Measurements from ENCODE around the gene PGAP6. TPM values are rescaled to one million over a fixed set of nuclear protein-coding genes. Genes with fewer than 3 reads are reported as not detected.
A peak's percentile ranks its signal among the peaks of the same experiment; 100 is the strongest.

PGAP6 gene
- total and polyA plus RNA-seq, 5 experiments from 2014 or later: 19.5 to 80.4 (median 38.1) TPM

GRCh38 chr16:375927-376816 is 5.6 kb downstream of the PGAP6 start:
- H3K36me3 Mint-ChIP-seq: peaks cover 0 to 31% (median 0%) of the 10 kb centered on the region in 3 donors
- H3K27me3 Mint-ChIP-seq: no peaks in the 10 kb centered on the region
- H3K27ac Mint-ChIP-seq: no peak overlapping the region
- ATAC-seq (no peak), DNase-seq (no peak)
- H3K4me1 Mint-ChIP-seq: peaks cover 4 to 22% (median 11%) of the 10 kb centered on the region in 4 donors
- H3K9me3 Mint-ChIP-seq: no peaks in the 10 kb centered on the region
- peak overlapping the region in 1 of 10 donors; percentile 39 for H3K4me3 Mint-ChIP-seq
- POLR2A ChIA-PET: no interaction called here

GRCh38 chr16:375212-375611 is 6.6 kb downstream of the PGAP6 start:
- DNase-seq (no peak), ATAC-seq (no peak)
- Mint-ChIP-seq H3K4me1 (peaks cover 6 to 24% (median 13%) of the 10 kb centered on the region in 4 donors), H3K9me3 (no peaks in the 10 kb centered on the region), H3K36me3 (peaks cover 0 to 31% (median 0%) of the 10 kb centered on the region in 3 donors), H3K27me3 (no peaks in the 10 kb centered on the region), H3K27ac (no peak overlapping the region), H3K4me3 (no peak overlapping the region)
- POLR2A ChIA-PET: no interaction called here

- no peaks in the 10 kb centered on the region for H3K27me3 Mint-ChIP-seq
- H3K27ac Mint-ChIP-seq: no peak overlapping the region
- POLR2A ChIA-PET: no interaction called here
- H3K36me3 Mint-ChIP-seq: peaks cover 0 to 29% (median 0%) of the 10 kb centered on the region in 3 donors
- H3K9me3 Mint-ChIP-seq: no peaks in the 10 kb centered on the region
- H3K4me3 Mint-ChIP-seq: no peak overlapping the region
- ATAC-seq (no peak), DNase-seq (no peak)
- peaks cover 3 to 23% (median 14%) of the 10 kb centered on the region in 4 donors for H3K4me1 Mint-ChIP-seq
Observed at GRCh38 chr16:374616-374926, 7.2 kb downstream of the PGAP6 start.

- ATAC-seq (no peak), DNase-seq (no peak)
- H3K9me3 Mint-ChIP-seq: no peaks in the 10 kb centered on the region
- POLR2A ChIA-PET: no interaction called here
- H3K27me3 Mint-ChIP-seq: no peaks in the 10 kb centered on the region
- H3K4me1 Mint-ChIP-seq: peaks cover 3 to 26% (median 16%) of the 10 kb centered on the region in 4 donors
- H3K36me3 Mint-ChIP-seq: peaks cover 0 to 29% (median 0%) of the 10 kb centered on the region in 3 donors
- peak overlapping the region in 1 of 10 donors; percentile 67 for H3K27ac Mint-ChIP-seq
- H3K4me3 Mint-ChIP-seq: no peak overlapping the region
Observed at GRCh38 chr16:373848-374615, 7.7 kb downstream of the PGAP6 start.

GRCh38 chr16:373020-373598 is 8.7 kb downstream of the PGAP6 start:
- H3K36me3 Mint-ChIP-seq: peaks cover 0 to 29% (median 0%) of the 10 kb centered on the region in 3 donors
- POLR2A ChIA-PET: no interaction called here
- H3K27ac Mint-ChIP-seq: peak overlapping the region in 3 of 10 donors; percentile 63 to 79 (median 65)
- no peaks in the 10 kb centered on the region for H3K9me3 Mint-ChIP-seq
- H3K27me3 Mint-ChIP-seq: no peaks in the 10 kb centered on the region
- peaks cover 3 to 23% (median 15%) of the 10 kb centered on the region in 4 donors for H3K4me1 Mint-ChIP-seq
- ATAC-seq: no peak
- no peak for DNase-seq
- peak overlapping the region in 2 of 10 donors; percentile 26 to 67 for H3K4me3 Mint-ChIP-seq

GRCh38 chr16:372302-372983 is 9.3 kb downstream of the PGAP6 start:
- Mint-ChIP-seq H3K4me1 (peaks cover 3 to 23% (median 15%) of the 10 kb centered on the region in 4 donors), H3K27ac (peak overlapping the region in 3 of 10 donors; percentile 25 to 68 (median 65)), H3K36me3 (peaks cover 0 to 29% (median 0%) of the 10 kb centered on the region in 3 donors), H3K27me3 (no peaks in the 10 kb centered on the region), H3K4me3 (no peak overlapping the region), H3K9me3 (no peaks in the 10 kb centered on the region)
- ATAC-seq (no peak), DNase-seq (no peak)
- POLR2A ChIA-PET: interaction anchor here (0.9 to 2.7 kb wide), 3 partner anchors 8 to 29 kb away, joined by 4 to 61 read pairs (median 19); partner anchors contain the start of genes DECR2 and PGAP6

GRCh38 chr16:371515-372301 is 10.1 kb downstream of the PGAP6 start:
- DNase-seq (no peak), ATAC-seq (no peak)
- Mint-ChIP-seq H3K27ac (peak overlapping the region in 7 of 10 donors; percentile 25 to 92 (median 69)), H3K4me3 (peak overlapping the region in 5 of 10 donors; percentile 29 to 61 (median 57)), H3K27me3 (no peaks in the 10 kb centered on the region), H3K4me1 (peaks cover 3 to 24% (median 15%) of the 10 kb centered on the region in 4 donors), H3K36me3 (peaks cover 0 to 36% (median 2%) of the 10 kb centered on the region in 3 donors), H3K9me3 (no peaks in the 10 kb centered on the region)
- POLR2A ChIA-PET: interaction anchor here (0.9 to 2.7 kb wide), 6 partner anchors 9 to 143 kb away, joined by 3 to 61 read pairs (median 5); partner anchors contain the start of genes DECR2 and PGAP6

GRCh38 chr16:370979-371514 is 10.7 kb downstream of the PGAP6 start:
- DNase-seq (peak in 1 of 10 donors; percentile 61), ATAC-seq (peak in 1 of 2 donors; percentile 14)
- H3K36me3 Mint-ChIP-seq: peaks cover 0 to 34% (median 2%) of the 10 kb centered on the region in 3 donors
- H3K9me3 Mint-ChIP-seq: no peaks in the 10 kb centered on the region
- POLR2A ChIA-PET: interaction anchor here (0.7 to 2.7 kb wide), 16 partner anchors 9 to 292 kb away, joined by 3 to 61 read pairs (median 4); partner anchors contain the start of genes AXIN1, DECR2, PGAP6 and RAB11FIP3
- peak overlapping the region; percentile 34 to 96 (median 88) for H3K27ac Mint-ChIP-seq
- H3K4me3 Mint-ChIP-seq: peak overlapping the region; percentile 82 to 97 (median 90)
- peaks cover 5 to 24% (median 15%) of the 10 kb centered on the region in 4 donors for H3K4me1 Mint-ChIP-seq
- no peaks in the 10 kb centered on the region for H3K27me3 Mint-ChIP-seq

- POLR2A ChIA-PET: interaction anchor here (0.7 to 2.7 kb wide), 14 partner anchors 8 to 293 kb away, joined by 3 to 61 read pairs (median 4); partner anchors contain the start of genes AXIN1, DECR2, PGAP6 and RAB11FIP3
- Mint-ChIP-seq H3K4me1 (peaks cover 5 to 24% (median 15%) of the 10 kb centered on the region in 4 donors), H3K9me3 (no peaks in the 10 kb centered on the region), H3K27me3 (no peaks in the 10 kb centered on the region), H3K27ac (peak within 1 kb of the TSS; percentile 85 to 96 (median 89)), H3K36me3 (peaks cover 0 to 34% (median 2%) of the 10 kb centered on the region in 3 donors), H3K4me3 (peak within 1 kb of the TSS; percentile 82 to 97 (median 90))
- DNase-seq: peak; percentile 83 to 97 (median 92)
- peak; percentile 99 for ATAC-seq
Observed at GRCh38 chr16:370443-370842, 11.3 kb downstream of the PGAP6 start, which contains the start of gene MRPL28. TSS of gene MRPL28 (minus strand) at chr16:370538. CDS start at chr16:370218, 320 bp downstream.

- Mint-ChIP-seq H3K36me3 (peaks cover 0 to 29% (median 2%) of the 10 kb centered on the region in 3 donors), H3K9me3 (no peaks in the 10 kb centered on the region), H3K27me3 (no peaks in the 10 kb centered on the region), H3K4me3 (peak overlapping the region; percentile 33 to 97 (median 68)), H3K27ac (peak overlapping the region in 5 of 10 donors; percentile 41 to 88 (median 86)), H3K4me1 (peaks cover 5 to 24% (median 15%) of the 10 kb centered on the region in 4 donors)
- ATAC-seq (no peak), DNase-seq (peak in 1 of 10 donors; percentile 59)
- POLR2A ChIA-PET: interaction anchor here (0.7 to 2.7 kb wide), 11 partner anchors 11 to 293 kb away, joined by 3 to 61 read pairs (median 4); partner anchors contain the start of genes AXIN1, DECR2, PGAP6 and RAB11FIP3
Observed at GRCh38 chr16:369866-370436, 11.8 kb downstream of the PGAP6 start.
